Measurements from ENCODE around the gene NEDD4L.

DNA sequence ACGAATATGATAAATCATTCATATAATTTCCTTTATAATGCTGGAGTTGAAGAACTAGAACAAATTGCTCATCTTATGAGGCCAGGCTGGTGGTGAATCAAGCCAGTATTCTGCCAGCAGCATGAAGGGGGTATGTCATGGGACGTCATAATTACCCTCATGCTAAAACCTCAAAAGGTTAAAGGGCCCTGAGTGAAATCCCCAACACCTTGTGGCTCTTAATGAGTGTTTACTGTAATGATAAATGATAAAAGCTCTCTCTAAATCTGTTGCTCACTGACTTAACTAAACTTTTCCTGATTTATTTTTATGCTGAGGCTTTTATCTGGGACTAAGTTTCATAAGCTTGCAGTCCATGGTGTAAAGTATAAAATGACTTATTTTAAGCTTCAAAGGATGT lies 18.3 kb upstream of the NEDD4L start:
- TF ChIP-seq, protein P1, sequence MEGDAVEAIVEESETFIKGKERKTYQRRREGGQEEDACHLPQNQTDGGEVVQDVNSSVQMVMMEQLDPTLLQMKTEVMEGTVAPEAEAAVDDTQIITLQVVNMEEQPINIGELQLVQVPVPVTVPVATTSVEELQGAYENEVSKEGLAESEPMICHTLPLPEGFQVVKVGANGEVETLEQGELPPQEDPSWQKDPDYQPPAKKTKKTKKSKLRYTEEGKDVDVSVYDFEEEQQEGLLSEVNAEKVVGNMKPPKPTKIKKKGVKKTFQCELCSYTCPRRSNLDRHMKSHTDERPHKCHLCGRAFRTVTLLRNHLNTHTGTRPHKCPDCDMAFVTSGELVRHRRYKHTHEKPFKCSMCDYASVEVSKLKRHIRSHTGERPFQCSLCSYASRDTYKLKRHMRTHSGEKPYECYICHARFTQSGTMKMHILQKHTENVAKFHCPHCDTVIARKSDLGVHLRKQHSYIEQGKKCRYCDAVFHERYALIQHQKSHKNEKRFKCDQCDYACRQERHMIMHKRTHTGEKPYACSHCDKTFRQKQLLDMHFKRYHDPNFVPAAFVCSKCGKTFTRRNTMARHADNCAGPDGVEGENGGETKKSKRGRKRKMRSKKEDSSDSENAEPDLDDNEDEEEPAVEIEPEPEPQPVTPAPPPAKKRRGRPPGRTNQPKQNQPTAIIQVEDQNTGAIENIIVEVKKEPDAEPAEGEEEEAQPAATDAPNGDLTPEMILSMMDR (IDR thresholded peaks at IDR 0.05), result no peak
- TF ChIP-seq POLR2A (IDR thresholded peaks at IDR 0.05) (no peak), POLR2AphosphoS5 (IDR thresholded peaks at IDR 0.05) (no peak), EP300 (IDR thresholded peaks at IDR 0.05) (no peak)
